ENCODE data around the gene CORO1A.
A peak's percentile ranks its signal among the peaks of the same experiment; 100 is the strongest.

CORO1A gene

DNA sequence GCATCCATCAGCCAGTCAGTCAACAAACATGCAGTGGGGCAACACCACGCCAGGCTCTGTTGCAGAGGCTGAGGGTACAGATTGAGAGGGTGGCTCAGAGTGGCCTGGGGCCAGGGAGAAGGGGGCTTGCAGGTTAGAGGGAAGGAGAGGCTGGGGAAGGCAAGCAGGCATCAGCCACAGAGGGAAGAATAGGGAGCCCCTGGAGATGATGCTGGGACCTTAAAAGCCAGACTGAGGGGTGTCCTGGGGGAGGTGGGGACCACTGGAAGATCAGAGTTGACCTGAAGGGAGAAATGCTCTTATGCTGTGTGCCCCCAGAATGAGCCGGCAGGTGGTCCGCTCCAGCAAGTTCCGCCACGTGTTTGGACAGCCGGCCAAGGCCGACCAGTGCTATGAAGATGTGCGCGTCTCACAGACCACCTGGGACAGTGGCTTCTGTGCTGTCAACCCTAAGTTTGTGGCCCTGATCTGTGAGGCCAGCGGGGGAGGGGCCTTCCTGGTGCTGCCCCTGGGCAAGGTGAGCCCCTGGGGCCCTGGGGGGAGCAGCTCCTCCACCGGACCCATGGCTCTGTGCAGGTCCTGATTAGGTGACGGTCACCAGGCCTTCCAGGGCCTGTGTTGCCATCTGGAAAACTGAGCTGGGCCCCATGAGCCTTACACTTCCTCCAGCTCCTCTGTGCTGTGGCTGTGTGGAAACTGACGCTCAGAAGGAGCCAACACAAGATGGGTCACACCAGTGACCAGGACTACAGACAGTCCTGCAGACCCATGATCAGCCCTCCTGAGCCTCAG lies 1.7 kb downstream of the CORO1A start:
- H3K23ac ChIP-seq (ENCODE audit: low read length in 2 of 2): no peak overlapping the region
- H3K14ac ChIP-seq (ENCODE audit: low read length in 2 of 2): no peak overlapping the region
- no peak overlapping the region for H3K9ac ChIP-seq (ENCODE audit: low read length)
- H3K36me3 ChIP-seq (ENCODE audit: control insufficient read depth in 1 of 2, insufficient read depth in 2 of 2, low read depth in 1 of 2, low read length in 2 of 2): peaks cover 0 to 22% of the 10 kb centered on the region in 2 experiments
- no peak overlapping the region for H3K27ac ChIP-seq (ENCODE audit: low read length, poor library complexity, severe bottlenecking)
- no peak for DNase-seq
- H4K91ac ChIP-seq (ENCODE audit: low read length): no peak overlapping the region
- 86% methylated on average over 13 of the region's 13 CpGs for WGBS
- no peak overlapping the region for H3K4me3 ChIP-seq (ENCODE audit: insufficient read depth in 1 of 2, low read depth in 1 of 2, low read length in 2 of 2)
- H3K79me1 ChIP-seq (replicated peaks; ENCODE audit: low read length, poor library complexity, severe bottlenecking): peaks cover 11% of the 10 kb centered on the region
- H3K4ac ChIP-seq (ENCODE audit: low read depth in 1 of 2, low read length in 2 of 2): no peak overlapping the region
- H3K27me3 ChIP-seq (ENCODE audit: control insufficient read depth in 1 of 2, insufficient read depth in 1 of 2, low read length in 2 of 2): peaks cover 0 to 9% of the 10 kb centered on the region in 2 experiments
- no peak overlapping the region for H2BK15ac ChIP-seq (ENCODE audit: low read depth, poor library complexity, severe bottlenecking)
- no peaks in the 10 kb centered on the region for H3K9me3 ChIP-seq (ENCODE audit: control insufficient read depth, low read length)
- no peak overlapping the region for H2AFZ ChIP-seq (ENCODE audit: low read depth, low read length)
- no peak overlapping the region for H3K4me2 ChIP-seq (ENCODE audit: low read length, poor library complexity, severe bottlenecking)
- H3K4me1 ChIP-seq (ENCODE audit: control insufficient read depth, insufficient read depth, low read depth, low read length): peaks cover 28% of the 10 kb centered on the region
- H2BK120ac ChIP-seq (ENCODE audit: low read depth, low read length): no peak overlapping the region
- no peak overlapping the region for H2BK5ac ChIP-seq (ENCODE audit: low read depth, low read length, poor library complexity, severe bottlenecking)
- H4K8ac ChIP-seq (ENCODE audit: low read length): no peak overlapping the region
- H2BK12ac ChIP-seq (ENCODE audit: low read length in 2 of 2): no peak overlapping the region
- no peak overlapping the region for H2AK5ac ChIP-seq (ENCODE audit: low read length, severe bottlenecking)
- no peak overlapping the region for H3K18ac ChIP-seq (ENCODE audit: low read depth in 1 of 2, low read length in 2 of 2)

- Histone ChIP-seq H2BK120ac (ENCODE audit: low read depth, low read length) (no peak overlapping the region), H2BK12ac (ENCODE audit: low read length in 2 of 2) (no peak overlapping the region), H4K8ac (ENCODE audit: low read length) (no peak overlapping the region), H3K27ac (ENCODE audit: low read length, poor library complexity, severe bottlenecking) (no peak overlapping the region), H2BK15ac (ENCODE audit: low read depth, poor library complexity, severe bottlenecking) (no peak overlapping the region), H3K4me2 (ENCODE audit: low read length, poor library complexity, severe bottlenecking) (no peak overlapping the region), H3K79me1 (replicated peaks; ENCODE audit: low read length, poor library complexity, severe bottlenecking) (peaks cover 11% of the 10 kb centered on the region), H3K4ac (ENCODE audit: low read depth in 1 of 2, low read length in 2 of 2) (no peak overlapping the region), H3K9me3 (ENCODE audit: control insufficient read depth, low read length) (no peaks in the 10 kb centered on the region), H2BK5ac (ENCODE audit: low read depth, low read length, poor library complexity, severe bottlenecking) (no peak overlapping the region), H3K27me3 (ENCODE audit: control insufficient read depth in 1 of 2, insufficient read depth in 1 of 2, low read length in 2 of 2) (peaks cover 0 to 9% of the 10 kb centered on the region in 2 experiments), H4K91ac (ENCODE audit: low read length) (no peak overlapping the region), H3K18ac (ENCODE audit: low read depth in 1 of 2, low read length in 2 of 2) (no peak overlapping the region), H3K36me3 (ENCODE audit: control insufficient read depth in 1 of 2, insufficient read depth in 2 of 2, low read depth in 1 of 2, low read length in 2 of 2) (peaks cover 0 to 22% of the 10 kb centered on the region in 2 experiments), H3K9ac (ENCODE audit: low read length) (no peak overlapping the region), H3K14ac (ENCODE audit: low read length in 2 of 2) (no peak overlapping the region), H3K4me1 (ENCODE audit: control insufficient read depth, insufficient read depth, low read depth, low read length) (peaks cover 28% of the 10 kb centered on the region), H3K23ac (ENCODE audit: low read length in 2 of 2) (no peak overlapping the region), H3K4me3 (ENCODE audit: insufficient read depth in 1 of 2, low read depth in 1 of 2, low read length in 2 of 2) (no peak overlapping the region), H2AK5ac (ENCODE audit: low read length, severe bottlenecking) (no peak overlapping the region), H2AFZ (ENCODE audit: low read depth, low read length) (no peak overlapping the region)
- WGBS: 85% methylated on average over 14 of the region's 15 CpGs
- DNase-seq: no peak
Measured at GRCh38 chr16:30185683-30186421, 2.5 kb downstream of the CORO1A start.

- Histone ChIP-seq H4K8ac (ENCODE audit: low read length) (no peak overlapping the region), H2BK5ac (ENCODE audit: low read depth, low read length, poor library complexity, severe bottlenecking) (no peak overlapping the region), H3K4me2 (ENCODE audit: low read length, poor library complexity, severe bottlenecking) (no peak overlapping the region), H3K4ac (ENCODE audit: low read depth in 1 of 2, low read length in 2 of 2) (no peak overlapping the region), H2AFZ (ENCODE audit: low read depth, low read length) (no peak overlapping the region), H3K9me3 (ENCODE audit: control insufficient read depth, low read length) (no peaks in the 10 kb centered on the region), H3K4me1 (ENCODE audit: control insufficient read depth, insufficient read depth, low read depth, low read length) (peaks cover 28% of the 10 kb centered on the region), H3K27me3 (ENCODE audit: control insufficient read depth in 1 of 2, insufficient read depth in 1 of 2, low read length in 2 of 2) (peaks cover 0 to 9% of the 10 kb centered on the region in 2 experiments), H2BK120ac (ENCODE audit: low read depth, low read length) (no peak overlapping the region), H3K18ac (ENCODE audit: low read depth in 1 of 2, low read length in 2 of 2) (no peak overlapping the region), H3K14ac (ENCODE audit: low read length in 2 of 2) (no peak overlapping the region), H3K79me1 (replicated peaks; ENCODE audit: low read length, poor library complexity, severe bottlenecking) (peaks cover 11% of the 10 kb centered on the region), H2AK5ac (ENCODE audit: low read length, severe bottlenecking) (no peak overlapping the region), H2BK15ac (ENCODE audit: low read depth, poor library complexity, severe bottlenecking) (no peak overlapping the region), H3K4me3 (ENCODE audit: insufficient read depth in 1 of 2, low read depth in 1 of 2, low read length in 2 of 2) (no peak overlapping the region), H3K36me3 (ENCODE audit: control insufficient read depth in 1 of 2, insufficient read depth in 2 of 2, low read depth in 1 of 2, low read length in 2 of 2) (peaks cover 0 to 22% of the 10 kb centered on the region in 2 experiments), H3K23ac (ENCODE audit: low read length in 2 of 2) (no peak overlapping the region), H3K9ac (ENCODE audit: low read length) (no peak overlapping the region), H3K27ac (ENCODE audit: low read length, poor library complexity, severe bottlenecking) (no peak overlapping the region), H2BK12ac (ENCODE audit: low read length in 2 of 2) (no peak overlapping the region), H4K91ac (ENCODE audit: low read length) (no peak overlapping the region)
- WGBS: 96% methylated on average over 7 of the region's 9 CpGs
- DNase-seq: no peak
Measured at GRCh38 chr16:30186444-30186781, 3.0 kb downstream of the CORO1A start.

GRCh38 chr16:30186782-30187555 lies 3.6 kb downstream of the CORO1A start:
- Histone ChIP-seq H3K9me3 (ENCODE audit: control insufficient read depth, low read length) (no peaks in the 10 kb centered on the region), H2BK120ac (ENCODE audit: low read depth, low read length) (no peak overlapping the region), H3K4me1 (ENCODE audit: control insufficient read depth, insufficient read depth, low read depth, low read length) (peaks cover 28% of the 10 kb centered on the region), H2BK15ac (ENCODE audit: low read depth, poor library complexity, severe bottlenecking) (no peak overlapping the region), H3K27ac (ENCODE audit: low read length, poor library complexity, severe bottlenecking) (no peak overlapping the region), H3K4ac (ENCODE audit: low read depth in 1 of 2, low read length in 2 of 2) (no peak overlapping the region), H3K14ac (ENCODE audit: low read length in 2 of 2) (no peak overlapping the region), H2BK5ac (ENCODE audit: low read depth, low read length, poor library complexity, severe bottlenecking) (no peak overlapping the region), H3K27me3 (ENCODE audit: control insufficient read depth in 1 of 2, insufficient read depth in 1 of 2, low read length in 2 of 2) (peaks cover 0 to 9% of the 10 kb centered on the region in 2 experiments), H3K9ac (ENCODE audit: low read length) (no peak overlapping the region), H4K8ac (ENCODE audit: low read length) (no peak overlapping the region), H3K36me3 (ENCODE audit: control insufficient read depth in 1 of 2, insufficient read depth in 2 of 2, low read depth in 1 of 2, low read length in 2 of 2) (peaks cover 0 to 22% of the 10 kb centered on the region in 2 experiments), H3K79me1 (replicated peaks; ENCODE audit: low read length, poor library complexity, severe bottlenecking) (peaks cover 11% of the 10 kb centered on the region), H2BK12ac (ENCODE audit: low read length in 2 of 2) (peak overlapping the region in 1 of 2 experiments; percentile 40), H3K4me2 (ENCODE audit: low read length, poor library complexity, severe bottlenecking) (no peak overlapping the region), H2AK5ac (ENCODE audit: low read length, severe bottlenecking) (no peak overlapping the region), H4K91ac (ENCODE audit: low read length) (no peak overlapping the region), H3K18ac (ENCODE audit: low read depth in 1 of 2, low read length in 2 of 2) (no peak overlapping the region), H2AFZ (ENCODE audit: low read depth, low read length) (no peak overlapping the region), H3K4me3 (ENCODE audit: insufficient read depth in 1 of 2, low read depth in 1 of 2, low read length in 2 of 2) (no peak overlapping the region), H3K23ac (ENCODE audit: low read length in 2 of 2) (no peak overlapping the region)
- peak; percentile 29 for DNase-seq
- 76% methylated on average over 36 of the region's 36 CpGs for WGBS
